Ecto neural progenitor cell (in vitro differentiated cells): Measurements from ENCODE around the gene DNAJC15.
"Not testable (repeated sequence)": the region's sequence is repeated elsewhere in the genome, so short reads cannot be mapped to it uniquely, and the experiment has no call there.

Source experiments
- DNase-seq: peaks from one replicate; pipeline ENCODE4 v3.0.0-alpha.2; 2018; ENCODE audit warnings: low spot score

DNAJC15 gene

DNA sequence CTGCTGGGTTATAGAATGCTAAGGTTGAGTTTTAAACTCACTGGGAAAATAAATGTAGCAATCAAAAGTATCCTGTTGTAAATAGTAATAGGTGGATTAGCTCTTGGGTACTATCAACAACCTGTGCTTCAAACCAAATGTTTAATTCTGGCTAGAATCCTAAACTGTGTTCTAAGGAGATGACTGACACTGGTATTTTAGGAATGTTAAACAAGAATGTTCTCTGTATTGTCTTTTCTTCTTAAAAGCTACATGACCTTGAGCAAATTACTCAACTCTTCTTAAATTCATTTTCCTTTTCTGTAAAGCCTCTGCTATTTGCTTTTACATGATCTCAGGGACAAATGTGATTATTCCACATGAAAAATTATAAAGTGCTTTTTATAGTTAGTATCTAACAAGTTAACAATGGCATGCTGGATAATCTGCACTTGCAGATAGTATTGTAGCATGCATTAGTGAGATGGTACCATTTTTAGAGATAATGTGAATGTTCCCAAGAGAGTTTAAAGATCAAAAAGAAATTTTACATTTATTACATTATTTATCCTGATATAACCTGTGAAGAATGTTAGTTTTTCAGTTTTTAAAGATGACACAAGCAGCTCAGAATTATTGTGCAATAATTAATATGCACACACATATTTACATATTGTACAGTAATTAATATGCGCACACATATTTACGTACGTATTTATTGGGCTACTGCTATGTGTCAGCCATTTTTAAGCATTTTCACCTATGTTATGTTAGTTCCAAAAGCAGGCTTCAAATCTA lies 17.7 kb upstream of the DNAJC15 start:
- DNase-seq, result no peak

- DNase-seq, result no peak
These were observed 16.3 kb upstream of the DNAJC15 start for GRCh38 chr13:43006893-43007631.

DNA sequence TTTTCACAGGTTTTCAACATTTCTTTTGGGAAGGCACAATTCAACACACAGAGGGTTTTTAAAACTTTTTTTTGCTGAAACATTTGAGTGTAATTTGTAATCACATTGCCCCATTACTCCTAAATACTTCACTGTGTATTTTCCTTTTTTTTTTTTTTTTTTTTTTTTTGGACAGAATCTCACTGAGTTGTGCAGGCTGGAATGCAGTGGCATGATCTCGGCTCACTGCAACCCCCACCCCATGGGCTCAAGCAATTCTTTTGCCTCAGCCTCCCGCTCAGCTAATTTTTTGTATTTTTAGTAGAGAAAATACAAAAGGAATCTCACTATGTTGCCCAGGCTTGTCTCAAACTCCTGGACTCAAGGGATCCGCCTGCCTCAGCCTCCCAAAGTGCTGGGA lies 14.8 kb upstream of the DNAJC15 start:
- DNase-seq, result no peak

DNA sequence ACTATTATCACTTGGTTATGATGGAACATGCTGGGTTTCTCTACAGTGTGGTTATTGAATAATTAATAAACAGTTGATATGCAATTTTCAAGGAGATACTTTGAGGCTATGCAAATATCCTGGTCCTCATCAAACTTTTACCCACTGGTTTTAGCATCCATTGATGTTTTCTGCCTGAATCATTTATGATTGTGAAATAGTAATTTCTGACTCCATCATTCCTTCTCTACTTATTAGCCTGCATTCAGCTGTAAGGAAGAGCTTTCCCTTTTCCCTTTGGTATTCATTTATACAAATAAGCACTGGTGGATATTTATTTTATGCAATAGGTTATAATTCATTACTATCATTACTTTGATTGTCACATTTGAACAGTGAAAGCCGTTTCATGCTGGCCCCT lies 13.9 kb upstream of the DNAJC15 start:
- no peak for DNase-seq

DNA sequence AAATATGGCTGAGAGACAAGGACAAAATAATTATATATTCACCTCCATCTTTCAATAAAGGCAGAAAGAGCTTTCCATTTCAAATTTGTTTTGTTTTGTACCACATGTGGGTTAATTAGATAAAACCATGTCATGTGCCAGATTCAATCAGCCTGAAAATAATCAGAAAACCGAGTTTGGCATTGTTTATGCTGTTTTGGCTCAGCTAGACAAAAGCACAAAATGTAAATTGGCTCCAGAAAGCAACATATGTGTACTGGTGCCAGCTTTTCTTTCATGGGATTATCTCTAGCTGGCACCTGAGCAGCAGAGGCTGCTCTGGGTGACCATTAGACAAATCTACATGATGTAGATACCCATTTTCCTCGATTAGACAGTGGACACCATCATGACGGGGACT lies 9.2 kb upstream of the DNAJC15 start:
- no peak for DNase-seq

GRCh38 chr13:43016226-43016625 lies 7.2 kb upstream of the DNAJC15 start:
- DNase-seq, result no peak

DNA sequence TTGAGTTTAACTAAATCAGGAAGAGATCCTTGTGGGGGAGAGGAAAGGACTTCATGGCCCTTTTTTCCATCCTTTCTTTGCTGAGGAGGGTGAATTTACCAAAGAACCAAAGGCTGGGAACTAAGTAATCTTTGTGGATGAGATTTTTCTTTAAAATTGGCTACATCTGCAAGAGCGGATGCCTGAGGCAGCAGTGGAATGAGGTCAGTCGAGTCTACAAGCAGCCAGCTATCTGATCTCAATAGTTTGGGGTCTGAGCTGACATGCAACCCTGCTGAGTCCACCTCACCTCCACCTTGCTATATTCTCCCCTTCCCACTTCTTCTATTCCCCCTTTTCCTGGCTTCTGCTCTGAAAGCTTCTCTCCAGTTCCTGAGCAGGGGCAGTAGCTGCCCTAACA lies 3.6 kb upstream of the DNAJC15 start:
- DNase-seq, result no peak

DNA sequence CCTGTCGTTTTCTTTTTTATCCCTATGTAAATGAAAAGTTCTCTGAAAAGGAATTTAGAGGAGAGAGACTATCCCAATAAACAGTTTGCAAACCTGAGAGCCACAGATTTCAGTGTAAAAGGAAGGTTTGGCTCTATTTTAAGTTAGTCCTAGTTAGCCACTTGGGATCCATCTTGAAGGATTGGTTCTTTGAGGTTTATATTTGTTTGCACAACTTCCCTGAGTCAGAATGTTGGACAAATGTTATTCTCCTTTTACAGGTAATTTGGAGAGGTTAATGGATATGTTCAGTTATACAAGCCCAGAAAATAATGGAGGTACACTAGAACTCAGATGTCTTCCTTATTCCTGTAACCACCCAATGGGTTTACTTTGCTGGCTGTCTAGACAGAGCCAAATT lies 2.6 kb upstream of the DNAJC15 start:
- no peak for DNase-seq

- no peak for DNase-seq
These were observed 1.3 kb upstream of the DNAJC15 start for GRCh38 chr13:43021926-43022670.

- DNase-seq, result no peak
These were observed 475 bp upstream of the DNAJC15 start for GRCh38 chr13:43022934-43023288.

DNA sequence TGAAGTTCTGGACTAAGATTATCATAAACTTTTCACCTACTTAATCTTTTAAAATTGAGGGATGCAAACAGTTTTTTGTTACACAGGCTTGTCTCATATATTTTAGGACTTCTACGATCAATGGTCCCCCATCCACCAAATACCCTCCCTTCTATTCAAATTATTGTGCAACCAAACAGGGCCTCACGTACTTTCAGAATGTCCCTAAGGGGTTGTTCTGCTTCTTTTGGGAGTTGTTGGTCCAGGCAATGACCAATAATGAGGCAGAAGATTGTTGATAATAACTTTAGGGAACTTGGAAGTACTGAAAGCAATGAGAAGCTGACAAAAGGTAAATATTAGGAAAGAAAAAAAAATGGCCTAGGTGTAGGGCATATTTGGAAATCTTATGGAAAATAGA lies 2.9 kb downstream of the DNAJC15 start:
- no peak for DNase-seq

- no peak for DNase-seq
These were observed 7.2 kb downstream of the DNAJC15 start for GRCh38 chr13:43030548-43030947.

DNA sequence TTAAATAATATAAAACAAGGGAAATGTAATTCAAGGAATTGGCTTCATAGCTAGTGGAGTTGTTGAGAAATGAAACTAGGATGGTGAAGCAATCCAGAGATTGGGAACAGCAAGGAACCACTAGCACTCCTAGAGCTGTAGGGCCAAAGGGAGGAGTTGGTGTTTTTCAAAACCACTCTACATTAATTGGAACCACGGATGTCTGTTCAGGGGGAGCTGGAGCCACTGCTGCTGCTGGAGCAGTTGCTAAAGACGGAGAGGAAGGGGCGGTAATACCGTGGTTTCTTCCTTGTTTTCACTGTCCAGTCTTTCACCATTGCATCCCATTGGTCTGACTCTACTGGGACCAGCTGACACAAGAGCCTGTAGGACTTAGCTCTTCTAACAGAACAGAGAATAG lies 8.5 kb downstream of the DNAJC15 start:
- no peak for DNase-seq

DNA sequence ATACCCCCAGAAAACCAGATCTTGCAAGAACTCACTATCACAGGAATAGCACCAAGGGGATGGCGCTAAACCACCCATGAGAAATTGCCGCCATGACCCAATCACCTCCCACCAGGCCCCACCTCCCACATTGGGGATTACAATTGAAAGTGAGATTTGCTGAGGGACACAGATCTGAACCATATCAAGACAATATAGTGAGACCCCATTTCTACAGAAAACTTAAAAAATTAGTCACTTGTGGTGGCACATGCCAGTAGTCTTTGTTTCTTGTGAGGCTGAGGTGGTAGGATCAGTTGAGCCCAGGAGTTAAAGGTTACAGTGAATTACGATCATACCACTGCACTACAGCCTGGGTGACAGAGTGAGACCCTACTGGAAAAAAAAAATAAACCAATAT lies 9.7 kb downstream of the DNAJC15 start:
- DNase-seq, result no peak

DNA sequence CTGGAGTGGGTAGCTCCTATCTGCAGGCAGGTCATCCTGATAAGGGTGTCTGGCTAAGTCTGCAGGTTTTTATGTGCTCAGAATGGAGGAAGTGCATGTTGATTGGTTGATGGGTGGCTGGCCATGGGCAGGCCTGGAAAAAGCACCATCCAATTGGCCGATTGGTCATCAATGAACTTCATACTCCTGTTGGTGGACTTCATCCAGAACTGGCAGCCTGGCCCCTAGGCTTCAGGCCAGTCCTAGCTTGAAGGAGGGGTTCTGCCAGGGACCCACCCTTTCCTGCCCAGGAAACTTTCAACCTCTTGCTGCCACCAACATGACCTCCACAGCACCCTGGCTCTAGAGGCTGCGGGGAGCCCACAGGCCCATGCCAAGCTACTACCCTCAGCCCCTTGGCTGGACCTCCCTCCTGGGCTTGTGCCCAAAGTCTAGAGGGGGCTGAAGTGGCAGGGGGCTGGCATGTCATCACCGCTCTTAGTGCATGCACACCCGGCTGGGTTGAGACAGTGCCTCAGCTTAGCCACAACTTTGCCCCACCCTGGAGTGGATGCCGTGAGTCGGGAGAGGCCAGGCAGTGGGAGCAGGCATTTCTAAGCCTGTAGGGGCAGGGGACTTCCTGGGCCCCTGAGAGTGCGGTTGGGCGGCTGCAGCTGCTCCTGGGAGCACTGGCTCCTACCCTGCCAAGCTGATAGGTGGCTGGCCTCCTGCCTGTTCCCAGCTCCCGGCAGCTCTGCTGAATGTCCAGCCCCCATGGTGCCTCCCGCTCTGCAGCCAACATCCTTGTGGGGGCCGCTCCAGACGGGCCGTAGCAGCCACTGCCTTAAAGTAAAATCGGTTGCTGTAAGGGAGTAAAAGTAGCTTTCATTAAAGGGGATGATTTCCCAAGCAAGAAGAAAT lies 13.2 kb downstream of the DNAJC15 start:
- DNase-seq, result no peak

GRCh38 chr13:43039966-43040365 lies 16.6 kb downstream of the DNAJC15 start:
- no peak for DNase-seq

DNA sequence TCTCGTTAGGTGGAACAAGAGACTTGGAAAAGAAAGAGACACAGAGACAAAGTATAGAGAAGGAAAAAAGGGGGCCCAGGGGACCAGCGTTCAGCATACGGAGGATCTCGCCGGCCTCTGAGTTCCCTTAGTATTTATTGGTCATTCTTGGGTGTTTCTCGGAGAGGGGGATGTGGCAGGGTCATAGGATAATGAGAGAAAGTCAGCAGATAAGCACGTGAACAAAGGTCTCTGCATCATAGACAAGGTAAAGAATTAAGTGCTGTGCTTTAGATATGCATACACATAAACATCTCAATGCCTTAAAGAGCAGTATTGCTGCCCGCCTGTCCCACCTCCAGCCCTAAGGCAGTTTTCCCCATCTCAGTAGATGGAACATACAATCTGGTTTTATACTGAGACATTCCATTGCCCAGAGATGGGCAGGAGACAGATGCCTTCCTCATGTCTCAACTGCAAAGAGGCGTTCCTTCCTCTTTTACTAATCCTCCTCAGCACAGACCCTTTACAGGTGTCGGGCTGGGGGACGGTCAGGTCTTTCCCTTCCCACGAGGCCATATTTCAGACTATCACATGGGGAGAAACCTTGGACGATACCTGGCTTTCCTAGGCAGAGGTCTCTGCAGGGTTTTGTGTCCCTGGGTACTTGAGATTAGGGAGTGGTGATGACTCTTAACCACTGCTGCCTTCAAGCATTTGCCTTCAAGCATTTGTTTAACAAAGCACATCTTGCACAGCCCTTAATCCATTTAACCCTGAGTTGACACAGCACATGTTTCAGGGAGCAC lies 17.4 kb downstream of the DNAJC15 start:
- not testable (repeated sequence) for DNase-seq

GRCh38 chr13:43041369-43041921 lies 18.1 kb downstream of the DNAJC15 start:
- DNase-seq, result no peak

- no peak for DNase-seq
These were observed 19.1 kb downstream of the DNAJC15 start for GRCh38 chr13:43042410-43042921.

DNA sequence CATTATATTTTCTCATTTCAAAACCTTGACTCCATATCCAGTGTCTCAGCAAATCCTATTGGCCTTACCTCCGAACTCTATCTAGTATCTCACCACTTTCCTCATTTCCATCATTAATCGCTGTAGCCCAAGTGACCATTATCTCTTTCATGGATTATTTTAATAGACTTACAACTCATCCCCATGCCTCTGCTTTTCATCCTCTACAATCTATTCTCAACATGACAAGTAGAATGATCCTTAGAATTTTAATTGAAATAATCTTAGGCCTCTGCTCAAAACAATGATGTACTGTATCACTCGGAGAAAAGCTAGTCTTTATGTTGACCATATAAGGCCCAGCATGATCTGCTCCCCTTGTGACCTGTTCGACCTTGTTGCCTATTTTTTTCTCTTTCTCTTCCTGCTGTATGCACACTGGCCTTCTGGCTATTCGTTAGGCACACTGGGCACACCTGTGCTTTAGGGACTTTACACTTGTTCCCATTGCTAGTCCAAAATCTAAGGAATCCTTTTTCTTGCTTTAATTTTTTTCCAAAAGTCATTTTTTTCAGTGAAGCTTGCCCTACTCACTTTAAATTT lies 21.4 kb downstream of the DNAJC15 start:
- DNase-seq, result no peak
